Neuronal stem cell (in vitro differentiated cells): ENCODE data around the gene ELF4.

ENCODE experiments used
- DNase-seq: peaks from one replicate; pipeline ENCODE4 v3.0.0-alpha.2; 2013; ENCODE audit warnings: low spot score
- H2AFZ ChIP-seq: one replicate; pipeline ENCODE4 v1.6.1; 2013; ENCODE audit warnings: mild to moderate bottlenecking, low read length, inconsistent platforms
- H2AK5ac ChIP-seq: 2 replicates; pipeline ENCODE4 v1.6.1; 2013; ENCODE audit warnings: low read depth, mild to moderate bottlenecking, inconsistent platforms, low read length, moderate library complexity, mixed read lengths
- H2BK120ac ChIP-seq: 2 replicates; pipeline ENCODE4 v1.6.1; 2013; ENCODE audit warnings: low read depth, mild to moderate bottlenecking, inconsistent platforms, low read length, moderate library complexity, mixed read lengths
- H2BK12ac ChIP-seq: one replicate; pipeline ENCODE4 v1.6.1; 2013; ENCODE audit warnings: low read length, inconsistent platforms
- H2BK15ac ChIP-seq: 2 replicates; pipeline ENCODE4 v1.6.1; 2013; ENCODE audit warnings: mild to moderate bottlenecking, low read length, inconsistent platforms, mixed read lengths
- H2BK5ac ChIP-seq: one replicate; pipeline ENCODE4 v1.6.1; 2013; ENCODE audit warnings: inconsistent platforms, mild to moderate bottlenecking, low read length, moderate library complexity
- H3K14ac ChIP-seq: one replicate; pipeline ENCODE4 v1.6.1; 2013; ENCODE audit warnings: low read length, inconsistent platforms
- H3K18ac ChIP-seq: 2 replicates; pipeline ENCODE4 v1.6.1; 2013; ENCODE audit warnings: low read length, inconsistent platforms
- H3K23ac ChIP-seq: 2 replicates; pipeline ENCODE4 v1.6.1; 2013; ENCODE audit warnings: low read depth, mild to moderate bottlenecking, mixed read lengths, low read length, inconsistent platforms; ENCODE audit not compliant: poor library complexity
- H3K27ac ChIP-seq: replicated peaks from 3 replicates; pipeline ENCODE4 v1.5.1; 2013; ENCODE audit warnings: low read length, inconsistent platforms
- H3K27me3 ChIP-seq, 3 experiments: 2 replicates each; pipeline ENCODE4 v1.6.1; 2013; ENCODE audit warnings: low read length in 3 of 3, mild to moderate bottlenecking in 2 of 3, inconsistent platforms in 1 of 3, low read depth in 1 of 3, mixed read lengths in 1 of 3, moderate library complexity in 1 of 3; ENCODE audit not compliant: control insufficient read depth in 3 of 3, insufficient read depth in 3 of 3
- H3K36me3 ChIP-seq, 2 donors: replicated peaks in 1 of 2; 2 replicates each; pipeline ENCODE4 v1.6.1; 2013; ENCODE audit warnings: low read length in 2 of 2; ENCODE audit not compliant: control insufficient read depth in 2 of 2, insufficient read depth in 2 of 2
- H3K4ac ChIP-seq: 2 replicates; pipeline ENCODE4 v1.6.1; 2013; ENCODE audit warnings: inconsistent platforms, mild to moderate bottlenecking, low read length, moderate library complexity
- H3K4me1 ChIP-seq, 2 donors: 1 replicate in 1 of 2; 2 replicates in 1 of 2; pipeline ENCODE4 v1.6.1; 2013; ENCODE audit warnings: low read length in 2 of 2, low read depth in 1 of 2; ENCODE audit not compliant: control insufficient read depth in 2 of 2, insufficient read depth in 1 of 2
- H3K4me2 ChIP-seq: one replicate; pipeline ENCODE4 v1.6.1; 2013; ENCODE audit warnings: mild to moderate bottlenecking, low read length, inconsistent platforms; ENCODE audit not compliant: insufficient read depth, poor library complexity, severe bottlenecking
- H3K4me3 ChIP-seq, 2 donors: 2 replicates each; pipeline ENCODE4 v1.5.1; 2013; ENCODE audit warnings: low read length in 2 of 2, mild to moderate bottlenecking in 2 of 2, inconsistent platforms in 1 of 2, moderate library complexity in 1 of 2
- H3K79me1 ChIP-seq: one replicate; pipeline ENCODE4 v1.6.1; 2013; ENCODE audit warnings: low read depth, mild to moderate bottlenecking, inconsistent platforms, low read length, moderate library complexity
- H3K9ac ChIP-seq: one replicate; pipeline ENCODE4 v1.6.1; 2013; ENCODE audit warnings: mild to moderate bottlenecking, low read depth, low read length, inconsistent platforms; ENCODE audit not compliant: poor library complexity
- H3K9me3 ChIP-seq, 2 donors: replicated peaks in 1 of 2; 2 replicates each; pipeline versions ENCODE3 to v1.6.1; 2013; ENCODE audit warnings: low read length in 2 of 2, mild to moderate bottlenecking in 2 of 2, inconsistent platforms in 1 of 2, low read depth in 1 of 2, mixed read lengths in 1 of 2, moderate library complexity in 1 of 2; ENCODE audit not compliant: control insufficient read depth in 2 of 2, insufficient read depth in 1 of 2
- H4K8ac ChIP-seq: one replicate; pipeline ENCODE4 v1.6.1; 2013; ENCODE audit warnings: low read depth, mild to moderate bottlenecking, inconsistent platforms, low read length, moderate library complexity
- H4K91ac ChIP-seq: one replicate; pipeline ENCODE4 v1.6.1; 2013; ENCODE audit warnings: low read length, low read depth, mild to moderate bottlenecking, inconsistent platforms; ENCODE audit not compliant: poor library complexity
- WGBS, 2 donors: extraction: QIAGEN DNeasy Blood & Tissue Kit; methylation state at CpG; one replicate each; pipeline ENCODE4 v1.1.7; 2013; ENCODE audit warnings: missing lambda C conversion rate in 2 of 2, mixed read lengths in 1 of 2; ENCODE audit not compliant: insufficient read length in 2 of 2, insufficient replicate concordance in 1 of 2; ENCODE audit errors: extremely low coverage in 2 of 2; 5-methylcytosine and 5-hydroxymethylcytosine counted together

Gene ELF4

DNA sequence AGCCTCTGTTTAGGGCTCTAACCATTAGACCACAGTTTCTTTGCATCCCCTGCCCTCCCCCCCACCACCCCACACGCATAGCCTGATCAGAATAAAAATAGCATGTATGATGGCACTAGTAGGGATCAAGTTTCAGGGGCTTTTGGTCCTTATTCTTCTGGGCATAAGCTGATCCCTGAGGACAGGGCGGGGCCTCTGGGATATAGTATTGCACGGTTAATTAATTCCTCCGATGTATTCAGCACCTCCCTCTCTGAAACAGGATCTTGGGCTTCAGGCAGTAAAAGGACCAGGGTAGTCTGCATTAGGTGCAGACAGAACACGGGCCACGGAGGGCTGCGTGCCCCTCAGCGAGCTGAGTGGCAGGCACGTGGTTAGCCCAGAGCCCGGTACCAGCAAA is 57.1 kb downstream of the ELF4 start:
- Histone ChIP-seq H2AFZ (no peak overlapping the region), H3K27me3 (peaks cover 0 to 3% (median 0%) of the 10 kb centered on the region in 3 experiments), H3K79me1 (peaks cover 4% of the 10 kb centered on the region), H3K4ac (no peak overlapping the region), H3K9ac (no peak overlapping the region), H3K4me3 (no peak overlapping the region), H4K91ac (no peak overlapping the region), H3K36me3 (peaks cover 29 to 67% of the 10 kb centered on the region in 2 donors), H3K4me2 (no peak overlapping the region), H3K23ac (no peak overlapping the region), H3K9me3 (peaks cover 3 to 9% of the 10 kb centered on the region in 2 donors), H2BK12ac (no peak overlapping the region), H3K18ac (no peak overlapping the region), H4K8ac (no peak overlapping the region), H2AK5ac (no peak overlapping the region), H3K4me1 (peaks cover 0 to 7% of the 10 kb centered on the region in 2 donors), H2BK5ac (no peak overlapping the region), H2BK120ac (no peak overlapping the region), H3K27ac (no peak overlapping the region), H2BK15ac (no peak overlapping the region), H3K14ac (no peak overlapping the region)
- no CpG with 5 or more reads among the region's 10 CpGs for WGBS, 2 donors
- no peak for DNase-seq

DNA sequence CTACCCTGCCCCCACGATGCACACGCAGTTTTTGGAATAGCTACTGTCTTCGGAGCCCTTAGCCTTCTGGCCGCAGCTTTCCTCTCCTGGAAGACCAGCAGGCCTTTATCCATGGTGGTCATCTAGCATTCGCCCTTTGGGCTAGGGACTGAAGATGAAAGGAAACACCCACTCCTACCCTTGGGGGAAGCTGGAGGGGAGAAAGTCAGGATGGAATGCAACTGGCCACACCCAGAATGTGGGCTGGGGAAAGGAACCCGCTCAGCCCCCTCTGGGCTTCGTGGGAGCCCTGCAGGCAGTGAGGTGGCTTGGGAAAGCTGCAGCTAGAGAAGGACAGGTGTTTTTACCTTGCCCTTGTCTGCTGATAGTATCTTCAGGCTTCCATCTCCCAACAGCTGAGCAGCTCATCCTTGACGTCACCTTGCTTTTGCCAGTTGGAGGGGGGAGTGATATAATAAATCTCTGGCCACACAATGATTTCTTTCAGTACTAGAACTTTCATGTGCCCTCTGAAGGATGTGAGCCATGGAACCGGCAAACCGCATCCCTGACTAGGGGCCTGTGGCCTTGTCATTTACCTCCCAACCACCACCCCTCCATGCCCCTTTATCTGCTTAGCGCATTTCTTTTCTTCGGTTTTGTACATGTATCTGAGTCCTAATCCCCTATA is 59.0 kb downstream of the ELF4 start:
- peaks cover 2% of the 10 kb centered on the region for H3K79me1 ChIP-seq
- no peak overlapping the region for H3K14ac ChIP-seq
- peaks cover 5 to 9% of the 10 kb centered on the region in 2 donors for H3K9me3 ChIP-seq
- H2AK5ac ChIP-seq = no peak overlapping the region
- no peak overlapping the region for H3K9ac ChIP-seq
- H3K27ac ChIP-seq = no peak overlapping the region
- no CpG with 5 or more reads among the region's 12 CpGs for WGBS, 2 donors
- no peak overlapping the region for H3K23ac ChIP-seq
- no peak overlapping the region for H3K4me2 ChIP-seq
- H3K36me3 ChIP-seq = peaks cover 42 to 83% of the 10 kb centered on the region in 2 donors
- H3K18ac ChIP-seq = no peak overlapping the region
- H4K8ac ChIP-seq = no peak overlapping the region
- H3K4ac ChIP-seq = no peak overlapping the region
- H3K27me3 ChIP-seq = peaks cover 0 to 3% (median 0%) of the 10 kb centered on the region in 3 experiments
- peaks cover 0 to 4% of the 10 kb centered on the region in 2 donors for H3K4me1 ChIP-seq
- H2AFZ ChIP-seq = no peak overlapping the region
- no peak for DNase-seq
- H2BK15ac ChIP-seq = no peak overlapping the region
- no peak overlapping the region for H4K91ac ChIP-seq
- H2BK5ac ChIP-seq = no peak overlapping the region
- no peak overlapping the region for H3K4me3 ChIP-seq
- H2BK12ac ChIP-seq = no peak overlapping the region
- H2BK120ac ChIP-seq = no peak overlapping the region

GRCh38 chrX:130049821-130050220 is 60.5 kb downstream of the ELF4 start:
- WGBS, 2 donors = no CpG with 5 or more reads among the region's 8 CpGs
- H3K9me3 ChIP-seq = peaks cover 3 to 9% of the 10 kb centered on the region in 2 donors
- no peak overlapping the region for H2AK5ac ChIP-seq
- H3K4ac ChIP-seq = no peak overlapping the region
- no peak overlapping the region for H3K9ac ChIP-seq
- no peaks in the 10 kb centered on the region for H3K4me1 ChIP-seq
- H2AFZ ChIP-seq = no peak overlapping the region
- H4K91ac ChIP-seq = no peak overlapping the region
- H3K23ac ChIP-seq = no peak overlapping the region
- no peak overlapping the region for H3K18ac ChIP-seq
- no peak overlapping the region for H3K27ac ChIP-seq
- H3K14ac ChIP-seq = no peak overlapping the region
- H3K4me3 ChIP-seq = no peak overlapping the region
- peaks cover 2% of the 10 kb centered on the region for H3K79me1 ChIP-seq
- no peak overlapping the region for H4K8ac ChIP-seq
- no peak overlapping the region for H3K4me2 ChIP-seq
- H2BK120ac ChIP-seq = no peak overlapping the region
- no peaks in the 10 kb centered on the region for H3K27me3 ChIP-seq
- no peak overlapping the region for H2BK12ac ChIP-seq
- H2BK5ac ChIP-seq = no peak overlapping the region
- no peak for DNase-seq
- peaks cover 42 to 82% of the 10 kb centered on the region in 2 donors for H3K36me3 ChIP-seq
- H2BK15ac ChIP-seq = no peak overlapping the region

- no peaks in the 10 kb centered on the region for H3K4me1 ChIP-seq
- no peak overlapping the region for H3K18ac ChIP-seq
- peaks cover 3 to 9% of the 10 kb centered on the region in 2 donors for H3K9me3 ChIP-seq
- DNase-seq = no peak
- no peak overlapping the region for H2AK5ac ChIP-seq
- H2AFZ ChIP-seq = no peak overlapping the region
- H2BK15ac ChIP-seq = no peak overlapping the region
- no peak overlapping the region for H3K23ac ChIP-seq
- no peak overlapping the region for H3K4me3 ChIP-seq
- no peak overlapping the region for H3K27ac ChIP-seq
- H3K14ac ChIP-seq = no peak overlapping the region
- H2BK12ac ChIP-seq = no peak overlapping the region
- H3K27me3 ChIP-seq = no peaks in the 10 kb centered on the region
- no peak overlapping the region for H3K4ac ChIP-seq
- no peak overlapping the region for H3K9ac ChIP-seq
- peaks cover 2% of the 10 kb centered on the region for H3K79me1 ChIP-seq
- no peak overlapping the region for H2BK5ac ChIP-seq
- no peak overlapping the region for H4K8ac ChIP-seq
- peaks cover 43 to 80% of the 10 kb centered on the region in 2 donors for H3K36me3 ChIP-seq
- H4K91ac ChIP-seq = no peak overlapping the region
- no CpG with 5 or more reads among the region's 4 CpGs for WGBS, 2 donors
- H2BK120ac ChIP-seq = no peak overlapping the region
- no peak overlapping the region for H3K4me2 ChIP-seq
Measured at GRCh38 chrX:130048686-130049222, 61.5 kb downstream of the ELF4 start.
